A549 (cell line): ENCODE measurements around the gene MAPK12. TPM values are rescaled to one million over a fixed set of nuclear protein-coding genes. Genes with fewer than 3 reads are reported as not detected.
A peak's percentile ranks its signal among the peaks of the same experiment; 100 is the strongest.
"Not testable (repeated sequence)": the region's sequence is repeated elsewhere in the genome, so short reads cannot be mapped to it uniquely, and the experiment has no call there.

Experiments used
- ATAC-seq, 2 experiments: fragments of 200-7000 bp in 1 of 2; fragments of >200 bp in 1 of 2; cut with Nextera tagmentation in 1 of 2; cut with Tn5 transposase in 1 of 2; 3 replicates each; pipeline versions ENCODE4 v1.8.0 to v1.9.1; 2018 to 2020; ENCODE audit warnings: mild to moderate bottlenecking in 1 of 2, moderate library complexity in 1 of 2
- CTCF ChIA-PET: fragments of 300-600 bp; sonication (Branson Sonifier 250); formaldehyde crosslinking; extraction: SDS; loops from one replicate; lab custom pipeline; 2021; ENCODE audit warnings: antibody characterized with exemption, inconsistent platforms; lab: Yijun Ruan, JAX
- POLR2A ChIA-PET: fragments of 350-600 bp; formaldehyde crosslinking; extraction: SDS; loops from one replicate; lab custom pipeline; 2021; ENCODE audit warnings: antibody characterized with exemption, inconsistent platforms; lab: Yijun Ruan, JAX
- DNase-seq, 2 experiments: peaks; one replicate each; pipeline versions ENCODE4 v3.0.0 to v3.0.0-alpha.2; 2011 to 2016; ENCODE audit warnings: low read depth in 1 of 2, low spot score in 1 of 2
- FAIRE-seq: peaks from 2 replicates; lab custom pipeline; 2011; peaks lifted over from hg19 to GRCh38; lab: Jason Lieb, UNC
- H3K27ac ChIP-seq, 2 experiments: fragments of >200 bp; sonication (Bioruptor Twin); formaldehyde crosslinking; 3 replicates each; pipeline ENCODE4 v1.5.1; 2016 to 2017
- H3K4me1 ChIP-seq: fragments of >200 bp; sonication (Bioruptor Twin); formaldehyde crosslinking; 3 replicates; pipeline ENCODE4 v1.6.1; 2016
- H3K4me2 ChIP-seq: fragments of >200 bp; sonication (Bioruptor Twin); formaldehyde crosslinking; 3 replicates; pipeline ENCODE4 v1.6.1; 2016
- H3K4me3 ChIP-seq: fragments of >200 bp; sonication (Bioruptor Twin); formaldehyde crosslinking; 3 replicates; pipeline ENCODE4 v1.5.1; 2016
- H3K9me3 ChIP-seq: fragments of >200 bp; sonication (Bioruptor Twin); formaldehyde crosslinking; 3 replicates; pipeline ENCODE4 v1.6.1; 2016
- BHLHE40 ChIP-seq: IDR thresholded peaks from 2 replicates; pipeline ENCODE4 v1.6.1; 2012; ENCODE audit warnings: low read depth, low read length, inconsistent platforms
- EP300 ChIP-seq, 2 experiments: fragments of >200 bp; sonication (Bioruptor Twin); formaldehyde crosslinking; IDR thresholded peaks; 2 replicates in 1 of 2; 3 replicates in 1 of 2; pipeline ENCODE4 v1.6.1; 2016 to 2017
- ESRRA ChIP-seq: fragments of 150-350 bp; IDR thresholded peaks from 2 replicates; pipeline ENCODE4 v1.6.1; 2014; ENCODE audit warnings: mild to moderate bottlenecking, low read length, borderline replicate concordance
- MAFK ChIP-seq: fragments of 450-650 bp; IDR thresholded peaks from 2 replicates; pipeline ENCODE4 v1.6.1; 2014; ENCODE audit not compliant: partially characterized antibody
- MAZ ChIP-seq: fragments of 150-350 bp; IDR thresholded peaks from 2 replicates; pipeline ENCODE4 v1.6.1; 2014; ENCODE audit warnings: antibody characterized with exemption, low read depth, low read length, borderline replicate concordance
- MYC ChIP-seq: IDR thresholded peaks from 2 replicates; pipeline ENCODE4 v1.6.1; 2012; ENCODE audit warnings: mild to moderate bottlenecking, inconsistent platforms, low read length, improper control_type of control experiment, borderline replicate concordance
- NPAS2 ChIP-seq: fragments of 250-450 bp; sonication (Bioruptor Pico); IDR thresholded peaks from 2 replicates; pipeline ENCODE4 v1.8.0; 2022; ENCODE audit warnings: mild to moderate bottlenecking, moderate library complexity, borderline replicate concordance
- PHF8 ChIP-seq: fragments of 200-600 bp; sonication (generic); IDR thresholded peaks from 2 replicates; pipeline ENCODE4 v1.6.1; 2016; ENCODE audit warnings: low read depth, mild to moderate bottlenecking, antibody characterized with exemption, moderate library complexity, borderline replicate concordance
- RAD21 ChIP-seq, 2 experiments: fragments of >200 bp in 1 of 2; sonication (Bioruptor Twin) in 1 of 2; formaldehyde crosslinking in 1 of 2; IDR thresholded peaks in 1 of 2; conservative IDR thresholded peaks in 1 of 2; 2 replicates in 1 of 2; 3 replicates in 1 of 2; pipeline ENCODE4 v1.6.1; 2012 to 2018; ENCODE audit warnings: inconsistent platforms in 1 of 2
- RCOR1 ChIP-seq: fragments of 150-350 bp; IDR thresholded peaks from 2 replicates; pipeline ENCODE4 v1.6.1; 2014; ENCODE audit warnings: antibody characterized with exemption, low read length, low read depth
- ZC3H11A ChIP-seq: fragments of 450-650 bp; IDR thresholded peaks from 2 replicates; pipeline ENCODE4 v1.6.1; 2014; ENCODE audit warnings: antibody characterized with exemption, mild to moderate bottlenecking
- ZSCAN20 ChIP-seq: fragments of 250-450 bp; sonication (Bioruptor Pico); IDR thresholded peaks from 2 replicates; pipeline ENCODE4 v1.8.0; 2022; ENCODE audit warnings: mild to moderate bottlenecking, moderate library complexity
- WGBS: methylation state at CpG from one replicate; pipeline ENCODE4 v1.1.6; 2017; ENCODE audit errors: missing lambda C conversion rate; 5-methylcytosine and 5-hydroxymethylcytosine counted together
- polyA plus RNA-seq, 4 experiments: library from polyadenylated mRNA; depleted of rRNA in 3 of 4; stranded (reverse); fragments of >200 nt; fragmentation: RNase III in 1 of 4; extraction: RNeasy Plus Mini Kit Qiagen cat#74134 plus additional on column Dnase treatment in 1 of 4; gene quantifications; 2 replicates in 3 of 4; 3 replicates in 1 of 4; pipeline ENCODE4 v1.2.3, GENCODE V29; 2011 to 2017
- TF ChIP-seq, protein P1 (sequence below): fragments of >200 bp; sonication (Bioruptor Twin); formaldehyde crosslinking; IDR thresholded peaks from 3 replicates; pipeline ENCODE4 v1.5.1; 2016
- TF ChIP-seq, protein P2 (sequence below): fragments of 250-450 bp; sonication (Bioruptor Pico); IDR thresholded peaks from 2 replicates; pipeline ENCODE4 v1.5.0; 2020; ENCODE audit warnings: low read depth, mild to moderate bottlenecking, moderate library complexity
- TF ChIP-seq, protein P3 (sequence below): fragments of 150-350 bp; IDR thresholded peaks from 2 replicates; pipeline ENCODE4 v1.6.1; 2014; ENCODE audit warnings: low read depth, mild to moderate bottlenecking, low read length
- TF ChIP-seq, protein P4 (sequence below): fragments of >200 bp; sonication (Bioruptor Twin); formaldehyde crosslinking; IDR thresholded peaks from 2 replicates; pipeline ENCODE4 v1.6.1; 2016
- TF ChIP-seq, protein P5 (sequence below): fragments of 450-650 bp; IDR thresholded peaks from 2 replicates; pipeline ENCODE4 v1.6.1; 2014; ENCODE audit warnings: antibody characterized with exemption

The MAPK12 gene
- polyA plus RNA-seq, 2 of the 4 experiments (the other 2 are of a cell fraction) = 12.5 to 25.8 TPM

DNA sequence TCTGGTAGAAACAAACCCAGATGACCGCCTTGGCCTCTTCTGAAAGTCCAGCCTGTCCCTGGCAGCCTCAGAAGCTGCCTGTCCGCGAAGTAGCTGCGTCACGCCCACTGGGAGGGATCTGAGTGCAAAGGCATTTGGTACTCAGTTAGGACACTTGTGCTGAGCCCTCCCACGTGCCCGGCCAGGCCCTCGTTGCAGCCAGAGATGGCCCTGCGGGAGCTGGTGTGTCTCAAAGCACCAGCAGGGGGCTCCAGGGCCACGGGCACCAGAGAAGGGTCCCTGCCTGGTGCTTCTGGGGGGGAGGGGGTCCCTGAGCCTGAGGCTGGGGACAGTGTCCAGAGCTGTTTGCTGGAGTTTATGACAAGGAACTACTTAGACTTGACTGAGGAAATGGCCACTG is 54.9 kb downstream of the MAPK12 start:
- H3K27ac ChIP-seq = no peak overlapping the region
- peaks cover 10% of the 10 kb centered on the region; the same call in 2 of the 3 replicates for H3K9me3 ChIP-seq
- H3K4me2 ChIP-seq = no peak overlapping the region
- no peak for TF ChIP-seq RCOR1
- TF ChIP-seq, protein P1, sequence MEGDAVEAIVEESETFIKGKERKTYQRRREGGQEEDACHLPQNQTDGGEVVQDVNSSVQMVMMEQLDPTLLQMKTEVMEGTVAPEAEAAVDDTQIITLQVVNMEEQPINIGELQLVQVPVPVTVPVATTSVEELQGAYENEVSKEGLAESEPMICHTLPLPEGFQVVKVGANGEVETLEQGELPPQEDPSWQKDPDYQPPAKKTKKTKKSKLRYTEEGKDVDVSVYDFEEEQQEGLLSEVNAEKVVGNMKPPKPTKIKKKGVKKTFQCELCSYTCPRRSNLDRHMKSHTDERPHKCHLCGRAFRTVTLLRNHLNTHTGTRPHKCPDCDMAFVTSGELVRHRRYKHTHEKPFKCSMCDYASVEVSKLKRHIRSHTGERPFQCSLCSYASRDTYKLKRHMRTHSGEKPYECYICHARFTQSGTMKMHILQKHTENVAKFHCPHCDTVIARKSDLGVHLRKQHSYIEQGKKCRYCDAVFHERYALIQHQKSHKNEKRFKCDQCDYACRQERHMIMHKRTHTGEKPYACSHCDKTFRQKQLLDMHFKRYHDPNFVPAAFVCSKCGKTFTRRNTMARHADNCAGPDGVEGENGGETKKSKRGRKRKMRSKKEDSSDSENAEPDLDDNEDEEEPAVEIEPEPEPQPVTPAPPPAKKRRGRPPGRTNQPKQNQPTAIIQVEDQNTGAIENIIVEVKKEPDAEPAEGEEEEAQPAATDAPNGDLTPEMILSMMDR = 0 out of 3 replicates have a peak, but pooled peaks have one; percentile 10
- WGBS = 75% methylated on average over 8 of the region's 10 CpGs
- peak in 1 of 2 experiments; percentile 37 for DNase-seq
- FAIRE-seq = no peak
- peak in 1 of 2 experiments; percentile 60; a peak in 3 of 6 replicates for ATAC-seq
- ChIA-PET POLR2A (no interaction called here), CTCF (interaction anchor here (1.1 to 4.6 kb wide), 5 partner anchors 18 to 59 kb away, joined by 3 to 32 read pairs (median 4); no protein-coding TSS in a partner anchor)
- H3K4me3 ChIP-seq = no peak overlapping the region
- H3K4me1 ChIP-seq = no peaks in the 10 kb centered on the region

DNA sequence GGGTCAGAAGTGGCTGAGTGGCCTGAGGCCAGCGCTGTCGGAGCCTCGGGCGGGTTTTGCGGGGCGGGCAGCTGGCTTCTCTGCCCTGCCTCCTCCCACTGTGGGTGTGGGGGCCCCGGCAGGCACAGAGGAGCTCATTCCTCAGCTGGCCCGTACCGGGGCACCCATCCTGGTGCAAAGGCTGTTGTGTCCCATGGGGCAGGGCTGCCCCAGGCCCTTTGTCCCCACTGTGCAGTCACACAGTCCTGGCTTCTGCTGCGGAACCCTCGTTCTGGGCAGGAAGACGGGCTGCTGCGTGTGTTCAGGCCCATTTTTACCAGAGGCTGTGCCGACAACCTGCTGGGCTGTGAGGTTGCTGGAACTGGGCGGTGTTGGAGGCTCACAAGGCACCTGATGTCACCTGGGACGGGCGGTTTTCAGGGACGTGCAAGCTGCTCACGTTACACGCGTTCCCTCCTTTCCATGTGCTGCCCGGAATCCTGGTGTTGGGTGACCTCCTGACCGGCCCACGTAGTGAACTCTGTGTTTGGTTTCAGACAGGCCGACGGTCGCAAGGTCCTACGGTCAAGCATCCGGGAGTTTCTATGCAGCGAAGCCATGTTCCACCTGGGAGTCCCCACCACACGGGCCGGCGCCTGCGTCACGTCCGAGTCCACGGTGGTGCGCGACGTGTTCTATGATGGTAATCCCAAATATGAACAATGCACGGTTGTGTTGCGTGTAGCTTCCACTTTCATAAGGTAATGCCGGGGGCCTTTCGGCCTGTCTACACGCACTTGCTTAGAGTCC is 55.5 kb downstream of the MAPK12 start:
- DNase-seq (no peak), ATAC-seq (no peak), FAIRE-seq (no peak)
- POLR2A ChIA-PET = no interaction called here
- CTCF ChIA-PET = interaction anchor here (0.9 to 4.6 kb wide), 6 partner anchors 18 to 58 kb away, joined by 3 to 32 read pairs (median 4); no protein-coding TSS in a partner anchor
- H3K4me3 ChIP-seq = no peak overlapping the region
- H3K27ac ChIP-seq = no peak overlapping the region
- TF ChIP-seq, protein P2, sequence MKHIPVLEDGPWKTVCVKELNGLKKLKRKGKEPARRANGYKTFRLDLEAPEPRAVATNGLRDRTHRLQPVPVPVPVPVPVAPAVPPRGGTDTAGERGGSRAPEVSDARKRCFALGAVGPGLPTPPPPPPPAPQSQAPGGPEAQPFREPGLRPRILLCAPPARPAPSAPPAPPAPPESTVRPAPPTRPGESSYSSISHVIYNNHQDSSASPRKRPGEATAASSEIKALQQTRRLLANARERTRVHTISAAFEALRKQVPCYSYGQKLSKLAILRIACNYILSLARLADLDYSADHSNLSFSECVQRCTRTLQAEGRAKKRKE (CRISPR knock-in tag) = no peak
- TF ChIP-seq MYC (no peak), EP300 (IDR thresholded peaks at IDR 0.05) (no peak), MAFK (no peak), BHLHE40 (no peak), RAD21 (conservative IDR thresholded peaks at IDR 0.05 in 1 of 2, IDR thresholded peaks at IDR 0.05 in 1 of 2) (no peak), PHF8 (no peak), NPAS2 (CRISPR knock-in tag) (no peak), MAZ (no peak), ZC3H11A (no peak), ZSCAN20 (CRISPR knock-in tag) (no peak), ESRRA (no peak)
- TF ChIP-seq, protein P3, sequence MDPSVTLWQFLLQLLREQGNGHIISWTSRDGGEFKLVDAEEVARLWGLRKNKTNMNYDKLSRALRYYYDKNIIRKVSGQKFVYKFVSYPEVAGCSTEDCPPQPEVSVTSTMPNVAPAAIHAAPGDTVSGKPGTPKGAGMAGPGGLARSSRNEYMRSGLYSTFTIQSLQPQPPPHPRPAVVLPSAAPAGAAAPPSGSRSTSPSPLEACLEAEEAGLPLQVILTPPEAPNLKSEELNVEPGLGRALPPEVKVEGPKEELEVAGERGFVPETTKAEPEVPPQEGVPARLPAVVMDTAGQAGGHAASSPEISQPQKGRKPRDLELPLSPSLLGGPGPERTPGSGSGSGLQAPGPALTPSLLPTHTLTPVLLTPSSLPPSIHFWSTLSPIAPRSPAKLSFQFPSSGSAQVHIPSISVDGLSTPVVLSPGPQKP = no peak
- TF ChIP-seq, protein P4, sequence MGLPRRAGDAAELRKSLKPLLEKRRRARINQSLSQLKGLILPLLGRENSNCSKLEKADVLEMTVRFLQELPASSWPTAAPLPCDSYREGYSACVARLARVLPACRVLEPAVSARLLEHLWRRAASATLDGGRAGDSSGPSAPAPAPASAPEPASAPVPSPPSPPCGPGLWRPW = no peak
- TF ChIP-seq, protein P5, sequence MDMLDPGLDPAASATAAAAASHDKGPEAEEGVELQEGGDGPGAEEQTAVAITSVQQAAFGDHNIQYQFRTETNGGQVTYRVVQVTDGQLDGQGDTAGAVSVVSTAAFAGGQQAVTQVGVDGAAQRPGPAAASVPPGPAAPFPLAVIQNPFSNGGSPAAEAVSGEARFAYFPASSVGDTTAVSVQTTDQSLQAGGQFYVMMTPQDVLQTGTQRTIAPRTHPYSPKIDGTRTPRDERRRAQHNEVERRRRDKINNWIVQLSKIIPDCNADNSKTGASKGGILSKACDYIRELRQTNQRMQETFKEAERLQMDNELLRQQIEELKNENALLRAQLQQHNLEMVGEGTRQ = no peak
- TF ChIP-seq, protein P1 = no peak
- 95% methylated on average over 30 of the region's 45 CpGs for WGBS
- no peak overlapping the region for H3K4me2 ChIP-seq
- H3K4me1 ChIP-seq = no peaks in the 10 kb centered on the region
- H3K9me3 ChIP-seq = peaks cover 10% of the 10 kb centered on the region; the same call in 2 of the 3 replicates

DNA sequence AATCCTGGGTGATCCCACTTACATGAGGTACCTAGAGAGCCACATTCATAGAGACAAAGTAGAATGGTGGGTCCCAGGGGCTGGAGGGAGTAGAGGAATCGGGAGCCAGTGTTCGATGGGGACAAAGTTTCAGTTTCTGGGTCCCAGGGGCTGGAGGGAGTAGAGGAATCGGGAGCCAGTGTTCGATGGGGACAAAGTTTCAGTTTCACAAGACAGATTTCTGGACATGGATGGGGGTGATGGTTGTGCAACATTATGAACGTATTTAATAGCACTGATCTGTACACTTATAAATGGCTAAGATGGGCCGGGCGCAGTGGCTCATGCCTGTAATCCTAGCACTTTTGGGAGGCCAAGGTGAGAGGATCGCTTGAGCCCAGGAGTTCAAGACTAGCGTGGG is 56.5 kb downstream of the MAPK12 start:
- H3K27ac ChIP-seq, ATAC-seq, H3K4me1 ChIP-seq, H3K4me3 ChIP-seq, H3K9me3 ChIP-seq, DNase-seq, FAIRE-seq, H3K4me2 ChIP-seq, POLR2A ChIA-PET: not testable (repeated sequence)
- 95% methylated on average over 9 of the region's 9 CpGs for WGBS
- CTCF ChIA-PET = interaction anchor here (4.6 kb wide), 1 partner anchor 57 kb away, joined by 32 read pairs; no protein-coding TSS in a partner anchor
